ENCODE measurements around the gene ACADSB.

Gene ACADSB

DNA sequence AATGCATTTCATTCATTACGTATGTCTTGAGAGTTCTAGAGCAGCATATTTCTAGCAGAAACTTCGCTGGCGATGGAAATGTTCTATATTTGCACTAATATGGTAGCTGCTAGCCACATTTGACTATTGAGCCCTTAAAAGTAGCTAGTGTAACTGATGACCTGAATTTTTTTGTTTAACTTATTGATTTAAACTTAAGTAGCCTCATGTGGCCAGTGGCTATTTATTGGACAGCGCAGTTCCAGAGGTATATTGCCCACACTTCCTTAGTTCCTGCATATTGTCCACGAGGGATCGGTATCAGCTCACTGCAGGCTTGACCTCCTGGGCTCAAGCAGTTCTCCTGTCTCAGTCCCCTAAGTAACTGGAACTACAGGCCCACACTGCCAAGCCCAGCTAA is 24.9 kb upstream of the ACADSB start:
- Histone ChIP-seq H3K4me3 (ENCODE audit: low read length in 2 of 2) (no peak overlapping the region), H4K91ac (ENCODE audit: low read depth, low read length, poor library complexity) (no peak overlapping the region), H3K18ac (ENCODE audit: low read length) (no peak overlapping the region), H2BK5ac (ENCODE audit: low read length) (no peak overlapping the region), H2BK120ac (ENCODE audit: low read depth, low read length) (no peak overlapping the region), H3K4me1 (ENCODE audit: control insufficient read depth in 2 of 2, insufficient read depth in 1 of 2, low read depth in 1 of 2, low read length in 2 of 2) (peaks cover 3 to 4% of the 10 kb centered on the region in 2 donors), H3K4ac (ENCODE audit: low read length) (no peak overlapping the region), H3K4me2 (ENCODE audit: insufficient read depth, low read length, poor library complexity, severe bottlenecking) (no peak overlapping the region), H2BK15ac (ENCODE audit: low read length) (no peak overlapping the region), H3K23ac (ENCODE audit: low read depth, low read length, poor library complexity) (no peak overlapping the region), H3K14ac (ENCODE audit: low read length) (no peak overlapping the region), H3K27ac (replicated peaks; ENCODE audit: low read length) (no peak overlapping the region), H3K9me3 (replicated peaks in 1 of 2; ENCODE audit: control insufficient read depth in 2 of 2, insufficient read depth in 1 of 2, low read depth in 1 of 2, low read length in 2 of 2) (no peaks in the 10 kb centered on the region), H3K9ac (ENCODE audit: low read depth, low read length, poor library complexity) (no peak overlapping the region), H4K8ac (ENCODE audit: low read depth, low read length) (no peak overlapping the region), H3K36me3 (replicated peaks in 1 of 2; ENCODE audit: control insufficient read depth in 2 of 2, insufficient read depth in 2 of 2, low read length in 2 of 2) (peaks cover 0 to 40% of the 10 kb centered on the region in 2 donors), H2AFZ (ENCODE audit: low read length) (no peak overlapping the region), H2BK12ac (ENCODE audit: low read length) (no peak overlapping the region), H3K27me3 (ENCODE audit: control insufficient read depth in 3 of 3, insufficient read depth in 3 of 3, low read depth in 1 of 3, low read length in 3 of 3) (no peaks in the 10 kb centered on the region), H2AK5ac (ENCODE audit: low read depth, low read length) (no peak overlapping the region), H3K79me1 (ENCODE audit: low read depth, low read length) (no peaks in the 10 kb centered on the region)
- no peak for DNase-seq (ENCODE audit: low spot score)
- no CpG with 5 or more reads among the region's 6 CpGs for WGBS, 2 donors (ENCODE audit: extremely low coverage in 2 of 2, insufficient read length in 2 of 2, insufficient replicate concordance in 1 of 2)

GRCh38 chr10:122984708-122985107 is 24.1 kb upstream of the ACADSB start:
- Histone ChIP-seq H2AK5ac (ENCODE audit: low read depth, low read length) (no peak overlapping the region), H3K4me3 (ENCODE audit: low read length in 2 of 2) (no peak overlapping the region), H2BK5ac (ENCODE audit: low read length) (no peak overlapping the region), H3K27me3 (ENCODE audit: control insufficient read depth in 3 of 3, insufficient read depth in 3 of 3, low read depth in 1 of 3, low read length in 3 of 3) (no peaks in the 10 kb centered on the region), H3K4me2 (ENCODE audit: insufficient read depth, low read length, poor library complexity, severe bottlenecking) (no peak overlapping the region), H3K9me3 (replicated peaks in 1 of 2; ENCODE audit: control insufficient read depth in 2 of 2, insufficient read depth in 1 of 2, low read depth in 1 of 2, low read length in 2 of 2) (no peaks in the 10 kb centered on the region), H2BK15ac (ENCODE audit: low read length) (no peak overlapping the region), H3K79me1 (ENCODE audit: low read depth, low read length) (no peaks in the 10 kb centered on the region), H3K9ac (ENCODE audit: low read depth, low read length, poor library complexity) (no peak overlapping the region), H4K8ac (ENCODE audit: low read depth, low read length) (no peak overlapping the region), H2AFZ (ENCODE audit: low read length) (no peak overlapping the region), H3K4me1 (ENCODE audit: control insufficient read depth in 2 of 2, insufficient read depth in 1 of 2, low read depth in 1 of 2, low read length in 2 of 2) (peaks cover 2 to 4% of the 10 kb centered on the region in 2 donors), H3K23ac (ENCODE audit: low read depth, low read length, poor library complexity) (no peak overlapping the region), H4K91ac (ENCODE audit: low read depth, low read length, poor library complexity) (no peak overlapping the region), H2BK120ac (ENCODE audit: low read depth, low read length) (no peak overlapping the region), H3K27ac (replicated peaks; ENCODE audit: low read length) (no peak overlapping the region), H3K14ac (ENCODE audit: low read length) (no peak overlapping the region), H3K18ac (ENCODE audit: low read length) (no peak overlapping the region), H3K36me3 (replicated peaks in 1 of 2; ENCODE audit: control insufficient read depth in 2 of 2, insufficient read depth in 2 of 2, low read length in 2 of 2) (peaks cover 0 to 44% of the 10 kb centered on the region in 2 donors), H2BK12ac (ENCODE audit: low read length) (no peak overlapping the region), H3K4ac (ENCODE audit: low read length) (no peak overlapping the region)
- no CpG with 5 or more reads among the region's 2 CpGs for WGBS, 2 donors (ENCODE audit: extremely low coverage in 2 of 2, insufficient read length in 2 of 2, insufficient replicate concordance in 1 of 2)
- DNase-seq (ENCODE audit: low spot score) = no peak

GRCh38 chr10:122986335-122986734 is 22.5 kb upstream of the ACADSB start:
- Histone ChIP-seq H2AFZ (ENCODE audit: low read length) (no peak overlapping the region), H3K36me3 (replicated peaks in 1 of 2; ENCODE audit: control insufficient read depth in 2 of 2, insufficient read depth in 2 of 2, low read length in 2 of 2) (peaks cover 0 to 57% of the 10 kb centered on the region in 2 donors), H3K27me3 (ENCODE audit: control insufficient read depth in 3 of 3, insufficient read depth in 3 of 3, low read depth in 1 of 3, low read length in 3 of 3) (no peaks in the 10 kb centered on the region), H3K4ac (ENCODE audit: low read length) (no peak overlapping the region), H3K4me1 (ENCODE audit: control insufficient read depth in 2 of 2, insufficient read depth in 1 of 2, low read depth in 1 of 2, low read length in 2 of 2) (no peaks in the 10 kb centered on the region), H3K4me2 (ENCODE audit: insufficient read depth, low read length, poor library complexity, severe bottlenecking) (no peak overlapping the region), H2BK5ac (ENCODE audit: low read length) (no peak overlapping the region), H3K79me1 (ENCODE audit: low read depth, low read length) (no peaks in the 10 kb centered on the region), H3K9me3 (replicated peaks in 1 of 2; ENCODE audit: control insufficient read depth in 2 of 2, insufficient read depth in 1 of 2, low read depth in 1 of 2, low read length in 2 of 2) (no peaks in the 10 kb centered on the region), H4K8ac (ENCODE audit: low read depth, low read length) (no peak overlapping the region), H3K18ac (ENCODE audit: low read length) (no peak overlapping the region), H3K23ac (ENCODE audit: low read depth, low read length, poor library complexity) (no peak overlapping the region), H3K4me3 (ENCODE audit: low read length in 2 of 2) (no peak overlapping the region), H2BK12ac (ENCODE audit: low read length) (no peak overlapping the region), H2BK15ac (ENCODE audit: low read length) (no peak overlapping the region), H4K91ac (ENCODE audit: low read depth, low read length, poor library complexity) (no peak overlapping the region), H2BK120ac (ENCODE audit: low read depth, low read length) (no peak overlapping the region), H3K27ac (replicated peaks; ENCODE audit: low read length) (no peak overlapping the region), H3K14ac (ENCODE audit: low read length) (no peak overlapping the region), H3K9ac (ENCODE audit: low read depth, low read length, poor library complexity) (no peak overlapping the region), H2AK5ac (ENCODE audit: low read depth, low read length) (no peak overlapping the region)
- WGBS, 2 donors (ENCODE audit: extremely low coverage in 2 of 2, insufficient read length in 2 of 2, insufficient replicate concordance in 1 of 2) = no CpG with 5 or more reads among the region's 6 CpGs
- no peak for DNase-seq (ENCODE audit: low spot score)

DNA sequence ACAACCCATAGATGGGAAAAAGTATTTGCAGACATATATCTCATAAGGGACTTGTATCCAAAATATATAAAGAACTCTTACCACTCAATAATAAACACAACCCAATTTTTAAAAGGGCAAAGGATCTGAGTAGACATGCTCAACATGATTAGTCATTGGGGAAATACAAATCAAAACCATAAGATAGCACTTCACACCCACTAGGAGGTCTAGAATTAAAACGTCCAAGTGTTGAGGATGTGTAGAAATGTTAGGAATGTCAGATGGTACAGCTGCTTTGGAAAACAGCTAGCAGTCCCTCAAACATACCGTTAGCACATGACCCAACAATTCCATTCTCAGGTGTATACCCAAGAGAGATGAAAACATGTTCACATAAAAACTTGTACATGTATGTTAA is 20.3 kb upstream of the ACADSB start:
- Histone ChIP-seq H2BK120ac (ENCODE audit: low read depth, low read length) (no peak overlapping the region), H3K14ac (ENCODE audit: low read length) (no peak overlapping the region), H2AK5ac (ENCODE audit: low read depth, low read length) (no peak overlapping the region), H4K8ac (ENCODE audit: low read depth, low read length) (no peak overlapping the region), H4K91ac (ENCODE audit: low read depth, low read length, poor library complexity) (no peak overlapping the region), H3K23ac (ENCODE audit: low read depth, low read length, poor library complexity) (no peak overlapping the region), H2BK5ac (ENCODE audit: low read length) (no peak overlapping the region), H3K27me3 (ENCODE audit: control insufficient read depth in 3 of 3, insufficient read depth in 3 of 3, low read depth in 1 of 3, low read length in 3 of 3) (no peaks in the 10 kb centered on the region), H3K4ac (ENCODE audit: low read length) (no peak overlapping the region), H3K18ac (ENCODE audit: low read length) (no peak overlapping the region), H3K4me2 (ENCODE audit: insufficient read depth, low read length, poor library complexity, severe bottlenecking) (no peak overlapping the region), H3K4me3 (ENCODE audit: low read length in 2 of 2) (no peak overlapping the region), H3K36me3 (replicated peaks in 1 of 2; ENCODE audit: control insufficient read depth in 2 of 2, insufficient read depth in 2 of 2, low read length in 2 of 2) (peaks cover 0 to 73% of the 10 kb centered on the region in 2 donors), H3K27ac (replicated peaks; ENCODE audit: low read length) (no peak overlapping the region), H2BK15ac (ENCODE audit: low read length) (no peak overlapping the region), H2BK12ac (ENCODE audit: low read length) (no peak overlapping the region), H3K79me1 (ENCODE audit: low read depth, low read length) (no peaks in the 10 kb centered on the region), H3K4me1 (ENCODE audit: control insufficient read depth in 2 of 2, insufficient read depth in 1 of 2, low read depth in 1 of 2, low read length in 2 of 2) (no peaks in the 10 kb centered on the region), H3K9ac (ENCODE audit: low read depth, low read length, poor library complexity) (no peak overlapping the region), H3K9me3 (replicated peaks in 1 of 2; ENCODE audit: control insufficient read depth in 2 of 2, insufficient read depth in 1 of 2, low read depth in 1 of 2, low read length in 2 of 2) (no peaks in the 10 kb centered on the region), H2AFZ (ENCODE audit: low read length) (no peak overlapping the region)
- no peak for DNase-seq (ENCODE audit: low spot score)
- no CpG with 5 or more reads among the region's 2 CpGs for WGBS, 2 donors (ENCODE audit: extremely low coverage in 2 of 2, insufficient read length in 2 of 2, insufficient replicate concordance in 1 of 2)

Data from neuronal stem cell (in vitro differentiated cells).